Measurements from ENCODE around the gene CEP290.

The CEP290 gene

DNA sequence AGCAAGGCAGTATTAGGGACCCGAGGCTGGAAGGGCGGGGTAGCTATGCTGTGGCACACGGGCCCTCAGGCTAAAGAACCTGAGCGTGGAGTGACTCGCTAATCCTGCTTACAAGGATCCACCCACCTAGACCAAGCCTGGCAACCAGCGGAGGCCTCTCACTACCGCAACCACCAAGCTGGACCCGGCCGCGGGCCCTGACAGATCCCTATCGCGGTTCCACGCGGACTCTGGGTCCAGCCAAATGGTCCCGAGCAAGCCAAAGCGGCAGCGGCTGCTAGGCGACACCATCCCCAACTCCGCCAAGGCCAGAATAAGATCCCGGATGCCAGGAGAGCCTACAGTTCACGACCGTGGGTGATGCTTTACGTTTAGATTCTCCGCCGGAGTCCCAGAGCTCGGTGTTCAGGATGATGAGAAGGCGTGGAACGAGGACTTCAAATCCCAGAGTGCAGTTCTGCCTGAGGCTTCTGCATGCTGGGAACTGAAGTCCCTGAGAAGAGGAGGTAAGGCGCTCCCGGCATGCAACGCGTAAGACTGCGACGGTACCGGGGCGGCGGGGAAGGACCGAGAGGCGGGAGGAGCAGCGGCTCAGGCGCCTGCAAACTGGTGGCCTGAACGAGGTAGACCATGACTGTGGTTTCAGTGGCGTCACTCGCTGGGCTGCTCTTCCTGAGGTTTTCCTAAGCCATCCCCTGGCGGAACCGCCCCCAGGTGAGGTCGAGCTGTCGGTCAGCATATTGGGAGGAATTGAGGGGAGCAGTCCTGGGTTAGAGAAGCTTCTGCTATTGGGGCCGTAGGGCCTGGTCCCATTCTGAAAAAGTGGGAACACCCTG, at the start of gene CEP290, which contains the start of gene TMTC3:
Gene CEP290 (minus strand): TSS at position 315 of the 836 bp plus-strand sequence. CDS start 781 bp downstream, outside the sequence.
Gene TMTC3 (plus strand): TSS at position 534 of the 836 bp plus-strand sequence. CDS start 6,009 bp downstream, outside the sequence.
- peak; percentile 87 for DNase-seq

DNA sequence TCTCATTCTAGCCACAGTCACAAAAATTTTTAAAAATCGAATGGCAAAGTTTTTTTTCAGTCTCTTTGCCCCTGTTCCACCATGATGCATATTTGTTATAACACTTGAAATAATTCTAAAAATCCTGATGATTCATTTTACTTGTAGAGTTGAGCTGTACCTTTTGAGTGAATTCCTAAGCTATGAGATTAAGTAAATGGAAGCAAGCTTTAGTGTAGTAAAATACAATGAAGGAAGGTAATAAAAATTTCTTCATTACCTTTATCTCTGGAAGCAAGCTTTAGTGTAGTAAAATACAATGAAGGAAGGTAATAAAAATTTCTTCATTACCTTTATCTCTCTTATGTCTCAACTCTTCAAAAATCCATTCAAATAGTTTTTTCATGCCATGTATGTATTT, 46.3 kb upstream of the CEP290 start:
- DNase-seq = no peak

DNA sequence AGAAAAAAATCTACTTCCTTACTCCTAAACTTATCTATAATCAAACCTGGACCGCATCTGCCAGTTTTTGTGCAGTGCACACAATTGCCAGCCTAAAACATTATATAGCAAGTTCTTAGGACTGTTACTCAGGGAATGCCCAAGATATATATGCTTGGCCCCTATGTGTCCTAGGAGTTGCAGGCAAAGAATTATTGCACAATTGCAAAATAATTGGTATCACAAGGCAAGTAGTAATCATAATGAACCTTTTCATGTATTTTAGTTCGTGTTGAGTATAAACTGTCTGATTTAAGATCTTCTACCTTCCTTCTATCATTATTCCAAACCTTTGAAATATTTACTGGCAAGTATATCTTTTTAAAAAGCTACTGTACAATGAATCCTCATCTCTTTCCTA, 45.7 kb upstream of the CEP290 start:
- DNase-seq = no peak

DNA sequence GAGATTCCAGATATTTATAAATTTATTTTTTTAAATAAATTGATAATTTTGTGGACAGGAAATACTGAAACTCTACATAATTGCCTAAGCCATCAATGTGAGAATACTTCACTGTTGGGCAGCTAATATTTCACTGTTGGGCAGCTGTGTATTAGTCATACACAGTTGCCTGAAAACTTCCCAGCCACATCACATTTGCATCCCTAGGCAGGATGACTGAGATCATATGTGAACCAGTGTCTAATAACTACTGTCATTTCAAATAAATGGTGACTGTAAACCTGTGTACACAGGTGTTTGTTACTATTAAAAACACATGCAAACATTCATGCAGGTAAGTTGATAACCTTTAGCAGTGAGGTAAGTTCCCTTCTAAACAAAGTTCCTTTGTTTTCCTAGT, 44.1 kb upstream of the CEP290 start:
- no peak for DNase-seq

DNA sequence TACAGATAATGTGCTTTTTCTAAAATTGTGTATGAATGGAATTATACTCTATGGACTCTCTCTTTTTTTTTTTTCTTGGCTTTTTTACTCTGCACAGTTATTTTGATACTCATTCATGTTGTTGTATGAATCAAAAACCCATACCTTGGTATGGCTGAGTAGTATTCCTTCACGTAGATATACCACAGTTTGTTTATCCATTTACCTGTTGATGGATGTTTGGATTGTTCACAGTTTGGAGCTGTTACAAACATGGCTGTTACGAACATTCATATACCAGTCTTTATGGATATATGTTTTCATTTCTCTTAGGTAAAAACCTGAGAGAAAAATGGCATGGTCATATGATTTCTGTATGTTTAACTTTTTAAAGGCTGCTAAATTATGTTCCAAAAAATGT, 43.4 kb upstream of the CEP290 start:
- DNase-seq = no peak

GRCh38 chr12:88184196-88184595, 42.3 kb upstream of the CEP290 start:
- DNase-seq = no peak

DNA sequence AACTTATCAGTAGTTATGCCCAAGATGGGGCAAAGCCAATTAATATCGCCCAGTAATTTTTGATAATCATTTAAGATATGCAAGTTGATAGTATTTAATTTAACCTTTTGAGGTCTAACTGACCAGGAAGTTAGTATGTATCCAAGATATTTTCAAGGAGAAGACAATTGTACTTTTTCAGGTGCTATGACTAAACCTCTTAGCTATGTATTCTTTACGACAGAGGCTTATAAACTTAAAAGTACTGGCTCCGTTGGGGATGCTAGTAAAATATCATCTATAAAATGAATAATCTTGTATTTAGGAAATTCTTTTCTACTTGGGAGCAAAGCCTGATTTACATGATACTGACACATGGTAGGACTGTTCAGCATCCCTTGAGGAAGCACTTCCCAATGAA, 40.5 kb upstream of the CEP290 start:
- no peak for DNase-seq

GRCh38 chr12:88181881-88182280, 40.0 kb upstream of the CEP290 start:
- no peak for DNase-seq

DNA sequence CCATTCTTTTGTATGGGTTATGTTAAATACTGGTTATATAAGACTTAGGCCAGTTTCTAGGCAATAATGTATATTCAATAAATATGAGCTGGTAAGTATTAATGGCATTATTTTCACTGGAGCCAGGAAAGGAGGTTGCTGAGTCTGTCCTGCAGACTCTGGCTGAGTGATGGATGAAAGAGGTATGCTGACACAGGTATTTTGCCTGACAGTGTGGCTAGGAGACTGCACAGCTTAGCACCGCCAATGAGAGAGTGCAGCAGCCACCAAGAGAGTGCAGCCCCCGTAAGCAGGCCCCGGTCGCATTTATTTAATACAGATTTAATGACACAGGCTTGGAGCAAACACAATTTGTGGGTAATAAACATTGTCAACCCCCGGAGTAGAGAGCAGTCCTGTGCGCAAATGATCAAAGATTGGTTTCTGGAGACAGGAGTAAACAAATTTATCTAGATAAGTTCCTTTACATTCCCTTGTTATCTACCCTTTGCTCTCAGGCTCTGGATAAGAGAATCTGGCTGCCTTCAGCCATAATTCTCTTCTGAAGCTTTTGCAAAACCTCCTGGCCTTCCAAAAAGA, 37.6 kb upstream of the CEP290 start:
- no peak for DNase-seq

- DNase-seq = no peak
Measured at GRCh38 chr12:88175544-88175943, 33.7 kb upstream of the CEP290 start.

DNA sequence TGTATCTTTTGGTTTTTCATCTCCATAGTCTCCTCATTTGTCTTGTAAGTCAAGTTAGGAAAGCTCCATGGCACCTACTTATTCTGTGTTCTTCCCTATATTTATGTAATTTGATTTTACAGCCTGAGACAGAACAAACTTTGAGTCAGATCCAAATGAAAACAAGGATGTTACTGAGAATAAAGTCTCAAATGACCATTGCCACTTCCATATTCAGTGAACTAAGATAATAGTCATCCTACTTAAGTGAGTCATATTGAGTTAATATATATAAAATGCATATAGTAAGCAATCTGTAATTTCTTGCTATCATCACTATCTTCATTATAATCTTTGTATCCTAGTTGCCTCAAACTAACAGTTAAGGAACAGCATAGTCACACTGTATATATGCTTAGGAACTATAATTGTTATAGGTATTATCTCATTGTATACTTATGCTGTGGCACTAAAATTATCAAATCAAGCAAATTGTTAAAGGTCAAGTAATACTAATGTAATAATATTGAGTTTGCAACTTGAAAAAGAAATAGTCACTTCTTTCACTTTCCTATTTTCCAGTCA, 31.0 kb upstream of the CEP290 start:
- no peak for DNase-seq

- DNase-seq = no peak
Measured at GRCh38 chr12:88167384-88167783, 25.5 kb upstream of the CEP290 start.

- DNase-seq = no peak
Measured at GRCh38 chr12:88166179-88166578, 24.3 kb upstream of the CEP290 start.

DNA sequence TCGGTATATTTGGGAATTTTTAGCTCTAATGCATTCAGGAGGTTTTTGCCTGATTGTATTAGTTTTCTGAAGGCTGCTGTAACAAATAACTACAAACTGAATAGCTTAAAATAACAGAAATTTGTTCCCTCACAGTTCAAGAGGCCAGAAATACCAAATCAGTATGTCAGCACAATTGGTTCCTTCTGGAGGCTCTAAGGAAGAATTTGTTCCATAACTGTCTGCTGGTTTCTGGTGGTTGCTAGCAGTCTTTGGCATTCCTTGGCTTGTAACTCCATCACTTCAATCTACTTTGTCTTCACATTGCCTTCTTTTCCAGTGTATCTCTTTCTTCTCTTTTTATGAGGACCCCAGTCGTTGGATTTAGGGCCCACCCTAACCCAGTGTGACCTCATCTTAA, 21.5 kb upstream of the CEP290 start:
- no peak for DNase-seq

DNA sequence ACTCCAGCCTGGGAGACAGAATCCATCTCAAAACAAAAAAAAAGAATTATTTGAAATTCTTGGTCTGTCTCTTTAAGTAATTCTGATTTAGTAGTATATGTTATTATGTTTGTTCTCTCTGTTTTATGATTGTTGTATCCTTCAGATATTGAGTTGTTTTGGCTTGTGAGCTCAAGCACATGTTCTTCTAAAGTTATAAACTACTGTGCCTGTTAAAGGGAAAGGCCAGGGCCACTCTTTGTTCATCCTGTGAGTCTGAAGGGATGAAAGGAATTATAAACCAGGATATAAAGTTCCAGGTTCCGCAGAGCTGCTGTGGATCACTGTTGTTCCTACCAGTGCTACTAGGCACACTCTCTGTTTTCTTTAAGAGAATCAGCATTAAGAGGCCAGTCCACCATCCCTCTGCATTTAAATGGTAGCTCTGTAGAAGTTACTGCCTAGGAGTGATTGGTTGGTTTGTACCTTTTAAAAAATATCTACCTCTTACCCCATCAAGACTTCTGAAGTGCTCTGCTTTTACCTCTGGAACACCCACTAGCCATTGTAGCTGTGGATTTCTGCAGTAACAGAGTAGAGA, 14.3 kb upstream of the CEP290 start:
- DNase-seq = no peak

DNA sequence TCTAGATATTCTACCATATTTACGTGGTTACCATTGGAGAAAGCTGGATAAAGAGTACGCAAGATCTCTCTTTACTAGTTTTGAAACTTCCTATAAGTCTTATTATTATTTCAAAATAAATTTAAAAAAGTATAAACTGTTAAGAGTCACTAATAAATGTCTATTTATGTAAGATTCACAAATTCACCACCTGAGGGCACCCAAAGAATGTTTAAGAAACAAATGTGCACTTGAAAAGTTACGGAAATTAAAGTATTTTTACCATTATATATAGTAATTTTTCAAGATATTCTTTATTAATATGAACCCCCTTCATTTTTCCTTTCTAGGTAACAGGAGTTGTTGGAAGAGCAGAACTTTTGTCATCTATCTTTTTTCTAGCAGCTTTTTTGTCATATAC, 12.1 kb upstream of the CEP290 start:
- DNase-seq = no peak

GRCh38 chr12:88150063-88150462, 8.2 kb upstream of the CEP290 start:
- DNase-seq = no peak

DNA sequence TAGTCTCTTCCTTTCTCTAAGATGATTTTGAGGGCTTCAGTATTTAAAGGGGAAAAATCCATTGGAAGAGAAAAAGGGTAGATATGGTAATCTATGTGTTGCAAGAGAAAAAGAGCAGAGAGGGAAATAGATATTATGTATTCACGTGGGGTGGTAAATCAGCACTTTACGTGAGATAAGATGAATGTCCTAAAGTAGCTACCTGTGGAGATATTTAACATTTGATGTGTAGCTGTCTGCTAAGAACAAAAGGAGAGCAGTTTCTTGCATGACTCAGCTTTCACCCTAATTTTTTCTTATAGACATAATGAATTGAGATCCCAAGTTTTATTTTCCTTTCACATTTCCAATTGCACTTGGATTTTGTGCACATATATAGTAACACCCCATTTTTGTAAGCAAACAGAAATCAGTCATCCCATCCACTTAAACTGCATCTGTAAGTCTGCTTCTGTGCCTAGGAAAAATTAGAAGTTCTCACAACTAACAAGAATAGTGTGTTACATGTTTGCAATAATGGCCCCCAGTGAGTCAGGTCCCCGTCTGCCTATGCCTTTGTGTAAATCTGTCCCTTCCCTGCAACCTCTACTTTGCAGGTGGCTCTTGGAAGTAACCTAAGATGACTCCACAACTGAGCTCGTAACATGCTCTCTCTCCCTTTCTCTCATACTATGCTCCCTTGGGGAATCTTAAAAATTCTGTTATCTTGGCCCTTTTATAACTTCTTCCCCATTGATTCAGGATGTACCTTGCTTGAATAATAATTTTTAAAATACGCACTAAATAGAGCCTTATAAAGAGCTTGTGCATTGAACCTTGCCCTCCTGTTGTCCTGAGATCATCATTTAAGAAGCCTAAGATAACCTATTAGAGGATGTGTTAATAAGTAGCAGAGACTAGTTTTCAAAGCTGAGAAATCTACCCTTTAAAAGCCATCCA, 3.9 kb upstream of the CEP290 start:
- no peak for DNase-seq

- no peak for DNase-seq
Measured at GRCh38 chr12:88144546-88145468, 2.9 kb upstream of the CEP290 start.

DNA sequence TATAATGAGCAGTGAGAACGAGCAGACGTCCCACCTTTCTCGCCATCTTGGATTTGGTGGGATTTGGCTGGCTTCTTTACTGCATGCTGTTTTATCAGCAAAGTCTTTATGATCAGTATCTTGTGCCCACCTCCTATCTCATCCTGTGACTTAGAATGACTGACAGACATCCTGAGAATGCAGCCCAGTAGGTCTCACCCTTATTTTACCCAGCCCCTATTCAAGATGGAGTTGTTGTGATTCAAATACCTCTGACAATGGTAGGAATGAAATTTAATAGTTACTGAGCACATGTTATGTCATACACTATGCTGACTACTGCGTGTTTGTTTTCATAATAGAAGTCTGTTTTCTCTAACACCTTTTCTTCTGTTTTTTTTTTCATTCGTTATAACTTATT, 2.1 kb upstream of the CEP290 start:
- no peak for DNase-seq

GRCh38 chr12:88142610-88142991, 713 bp upstream of the CEP290 start:
- DNase-seq = no peak

- DNase-seq = no peak
Measured at GRCh38 chr12:88141425-88141773, 489 bp downstream of the CEP290 start.
